EH (cell line): ENCODE data around the gene SHC3.

Experiments used
- DNase-seq: peaks from one replicate; pipeline ENCODE4 v3.0.0-alpha.2; 2015; ENCODE audit warnings: low read depth

Gene SHC3

DNA sequence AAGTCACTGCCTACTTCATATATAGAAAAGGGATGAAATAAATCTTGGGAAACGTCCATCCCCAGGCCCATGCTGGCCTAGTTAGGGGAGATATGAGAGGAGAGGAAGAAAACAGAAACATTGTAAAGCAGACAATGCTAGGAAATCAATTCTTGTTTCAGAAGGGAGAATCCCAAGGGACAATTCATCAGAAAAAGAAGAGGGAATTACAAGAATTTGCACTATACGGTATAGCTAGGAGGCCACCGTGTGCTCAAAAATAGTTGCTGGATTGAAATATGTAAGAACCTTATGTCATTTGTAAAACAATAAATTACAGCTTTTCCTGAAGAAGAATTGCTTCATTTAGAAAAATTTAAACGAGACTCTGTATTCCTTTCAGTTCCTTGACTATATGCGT is 8.3 kb upstream of the SHC3 start:
- no peak for DNase-seq

DNA sequence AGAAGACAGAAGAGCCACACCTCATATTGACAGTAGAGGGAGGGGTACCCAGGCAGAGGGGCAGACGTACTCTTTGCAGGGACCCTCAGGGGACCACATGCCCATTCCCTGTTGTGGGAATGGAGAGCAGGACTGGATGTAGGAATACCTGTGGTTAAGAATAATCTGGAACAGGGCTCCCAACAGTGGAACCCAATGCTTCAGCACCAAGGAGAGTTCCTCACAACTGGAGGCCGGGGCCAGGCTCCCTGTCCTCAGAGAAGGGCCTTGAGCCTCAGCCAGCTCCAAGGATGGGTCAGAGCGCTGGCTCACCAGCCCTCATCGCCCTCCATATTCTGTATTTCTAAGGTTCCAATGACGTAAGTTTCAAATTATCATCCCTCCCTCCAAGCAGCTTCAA is 7.4 kb upstream of the SHC3 start:
- peak; percentile 54 for DNase-seq

DNA sequence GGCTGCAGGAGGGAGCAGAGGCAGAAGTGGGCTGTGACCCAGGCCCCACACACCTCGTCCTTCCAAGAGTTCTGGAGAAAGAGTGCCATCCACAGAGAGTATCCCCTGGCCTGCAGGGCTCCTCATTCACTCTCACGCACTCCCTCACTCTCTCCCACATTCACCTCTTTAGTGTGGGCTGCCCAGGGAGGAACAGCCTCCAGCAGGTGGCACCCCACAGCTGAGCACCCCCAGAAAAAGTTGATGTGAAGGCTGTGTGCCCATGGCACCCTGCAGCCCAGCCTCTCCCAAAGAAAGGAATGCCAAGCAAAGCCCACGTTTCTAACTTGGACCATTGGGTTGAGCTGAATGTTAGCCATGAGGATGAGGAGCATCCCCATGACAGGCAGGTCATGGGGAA is 4.5 kb upstream of the SHC3 start:
- no peak for DNase-seq

DNA sequence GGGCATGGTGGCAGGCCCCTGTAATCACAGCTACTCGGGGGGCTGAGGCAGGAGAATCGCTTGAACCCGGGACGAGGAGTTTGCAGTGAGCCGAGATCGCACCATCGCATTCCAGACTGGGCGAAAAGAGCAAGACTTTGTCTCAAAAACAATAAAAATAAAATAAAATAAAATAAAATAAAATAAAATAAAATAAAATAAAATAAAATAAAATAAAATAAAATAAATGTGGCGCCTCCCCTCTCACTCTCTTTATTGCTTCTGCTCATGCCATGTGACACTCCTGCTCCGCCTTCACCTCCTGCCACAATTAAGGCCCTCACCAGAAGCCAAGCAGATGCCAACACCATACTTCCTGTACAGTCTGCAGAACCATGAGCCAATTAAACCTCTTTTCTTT is 3.8 kb upstream of the SHC3 start:
- DNase-seq: no peak

DNA sequence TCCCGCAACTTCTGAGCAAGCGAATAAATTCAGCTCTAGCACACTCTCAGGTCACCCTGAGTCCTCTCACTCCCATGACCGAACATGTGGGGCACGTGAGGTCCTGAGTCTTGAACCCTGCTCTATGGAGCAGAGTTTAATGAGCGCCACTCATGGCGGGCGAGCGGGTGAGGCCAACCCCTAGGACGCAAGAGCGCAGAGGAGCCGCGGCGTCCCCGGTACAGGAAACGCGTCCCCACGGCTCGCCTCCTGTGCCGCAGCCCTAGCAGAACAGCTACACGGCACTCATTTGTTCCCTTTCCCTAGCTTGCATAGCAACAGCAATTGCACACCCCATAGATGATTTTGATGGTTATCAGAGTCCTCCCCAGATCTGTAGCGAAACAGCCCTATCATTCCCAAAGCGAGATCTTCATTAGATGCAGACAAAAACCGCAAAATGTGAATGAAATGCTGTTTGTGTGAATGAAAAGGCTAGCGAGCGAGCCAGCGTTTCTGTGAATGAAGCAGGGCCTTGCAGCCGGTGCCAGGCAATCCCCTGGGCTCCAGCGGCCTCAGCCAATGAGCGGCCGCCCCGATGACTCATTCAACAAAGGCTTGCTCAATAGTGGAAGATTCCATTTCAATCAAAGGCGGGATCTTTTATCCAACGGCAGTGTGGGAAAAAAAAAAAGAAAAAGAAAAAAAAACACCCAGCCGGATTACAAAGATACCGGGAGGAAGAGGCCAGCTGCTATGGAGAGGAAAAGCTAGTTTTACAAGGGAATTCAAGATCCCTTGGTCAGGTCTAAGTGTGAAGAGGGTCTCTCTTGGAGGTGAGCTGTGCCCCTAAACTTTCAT is 1.5 kb upstream of the SHC3 start:
- DNase-seq: peak; percentile 96

DNA sequence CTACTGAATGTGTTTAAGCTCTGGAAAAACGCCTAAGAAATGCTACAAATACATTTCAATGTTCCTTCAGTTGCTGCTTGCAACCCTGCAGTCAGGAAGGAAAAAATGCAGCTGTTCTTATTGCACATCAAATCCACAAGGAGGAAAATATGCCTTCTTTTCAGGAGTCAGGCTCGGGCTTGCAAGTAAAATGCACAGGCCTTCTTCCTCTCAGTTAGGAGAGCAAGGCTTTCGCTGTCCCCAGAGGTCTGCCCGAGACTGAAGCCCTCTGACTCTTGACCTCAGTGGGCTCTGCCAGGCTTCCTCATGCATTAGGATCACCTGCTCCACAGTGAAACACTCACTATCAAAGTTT is 899 bp upstream of the SHC3 start:
- DNase-seq: peak; percentile 44

DNA sequence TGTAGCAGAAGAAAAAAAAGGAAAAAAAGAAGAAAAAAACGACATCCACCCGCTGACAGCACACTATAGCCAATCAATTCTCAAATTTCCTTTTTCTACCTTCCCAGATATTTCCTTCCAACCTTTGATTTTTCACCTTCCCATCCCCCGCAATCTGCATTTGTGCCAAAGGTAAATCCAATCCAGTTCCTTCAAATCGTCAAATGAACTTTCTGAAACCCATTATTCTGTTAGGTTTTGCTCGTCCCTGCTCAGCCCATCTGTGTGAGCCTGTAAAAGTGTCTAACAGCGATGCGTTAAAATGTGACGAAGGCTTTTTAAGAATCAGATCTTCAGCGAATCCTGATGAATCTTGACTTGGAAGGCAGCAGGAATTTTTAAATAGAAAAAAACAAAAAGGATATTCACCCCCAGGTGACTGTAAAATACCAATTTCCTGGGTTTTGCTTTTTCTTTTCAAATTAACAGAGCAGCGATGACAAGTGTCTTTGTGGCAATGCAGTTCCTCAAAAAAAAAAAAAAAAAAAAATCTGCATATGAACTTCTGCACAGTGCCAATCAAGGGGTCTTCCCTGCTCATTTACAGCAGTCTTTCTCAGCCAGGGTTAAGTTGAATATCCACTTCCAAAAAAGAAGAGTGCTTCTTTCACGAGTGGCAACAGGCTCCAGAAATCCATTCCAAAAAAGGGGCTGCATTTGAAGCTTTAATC is 367 bp upstream of the SHC3 start:
- DNase-seq: no peak

DNA sequence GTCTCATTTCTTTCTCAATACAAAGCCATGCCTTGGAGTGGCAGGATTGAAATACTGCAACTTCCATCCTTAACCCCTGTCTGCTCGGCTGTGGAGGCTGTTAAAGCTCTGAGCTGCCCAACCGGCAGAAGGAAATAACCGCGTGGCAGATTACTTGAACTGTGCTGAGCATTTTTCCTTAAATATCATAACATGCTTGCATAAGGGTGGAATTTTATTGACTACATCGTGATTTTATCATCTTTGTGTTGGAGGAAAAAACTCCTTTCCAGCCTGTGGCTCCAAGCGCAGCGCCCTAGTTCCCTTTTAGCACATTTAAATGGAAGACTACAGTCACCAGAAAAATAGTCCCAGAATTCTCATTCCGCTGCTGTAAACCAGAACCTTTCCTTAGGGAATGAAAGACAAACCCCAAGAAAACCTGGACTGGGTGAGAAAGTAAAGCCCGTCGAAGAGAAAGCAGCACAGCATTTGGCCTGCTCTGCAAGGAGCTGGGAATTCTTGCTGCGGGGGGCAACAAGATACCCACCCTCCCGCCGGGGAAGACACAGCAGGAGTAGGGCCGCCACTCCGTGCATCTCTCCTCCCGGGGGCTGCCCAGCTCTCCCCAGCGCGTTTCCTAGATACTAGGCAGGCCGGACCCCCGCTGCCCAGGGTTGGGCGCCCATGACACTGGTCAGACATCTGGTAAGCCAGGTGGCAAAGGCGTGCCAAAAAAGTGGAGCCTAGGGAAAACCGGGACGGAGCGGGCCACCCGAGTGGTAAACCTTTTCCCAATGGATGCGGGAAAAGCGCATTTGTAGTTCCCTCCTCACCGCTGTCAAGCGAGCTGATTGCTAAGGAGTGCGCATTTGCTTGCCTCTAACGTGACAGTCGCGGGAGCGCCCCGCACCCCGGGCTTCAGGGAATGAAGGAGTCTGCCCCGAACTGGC is 1.3 kb downstream of the SHC3 start:
- DNase-seq: peak; percentile 45

DNA sequence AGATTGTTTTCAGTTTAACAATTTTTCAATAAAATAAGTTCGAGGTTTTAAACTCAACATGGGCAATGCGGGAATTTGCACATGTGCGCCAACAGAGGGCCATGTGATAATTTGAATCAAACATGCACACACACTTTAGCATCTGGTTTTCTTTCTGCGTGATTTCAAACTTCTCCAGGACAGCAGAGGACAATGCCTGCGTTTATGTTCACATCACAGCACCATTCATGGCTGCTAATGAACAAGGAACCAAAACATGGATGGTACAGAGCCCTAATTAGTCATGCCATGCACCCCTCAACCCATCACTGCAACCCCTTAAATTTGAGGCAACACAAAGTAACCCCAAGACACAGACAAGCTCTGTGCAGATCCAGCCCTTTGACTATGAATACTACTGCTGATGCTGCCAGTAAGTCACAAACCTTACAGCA is 2.8 kb downstream of the SHC3 start:
- DNase-seq: peak; percentile 34

DNA sequence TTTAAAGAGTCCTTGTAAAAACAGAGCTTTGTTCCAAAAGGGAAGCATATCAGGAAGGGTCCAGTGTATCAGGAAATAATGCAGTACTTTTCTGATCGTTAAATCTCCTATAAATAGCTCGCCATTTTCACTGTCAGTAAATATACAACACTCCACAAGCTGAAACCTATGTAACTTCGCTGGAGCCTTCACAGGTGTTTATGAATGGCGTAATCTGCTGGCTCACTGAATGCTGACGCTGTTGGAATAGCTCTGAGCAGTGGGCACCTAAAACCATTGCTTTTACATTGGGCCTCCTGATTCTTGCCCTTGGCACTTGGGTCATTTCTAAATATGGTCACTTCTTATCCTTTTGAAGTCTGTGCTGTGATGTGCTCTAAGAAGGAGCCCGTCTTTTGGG is 4.3 kb downstream of the SHC3 start:
- no peak for DNase-seq

DNA sequence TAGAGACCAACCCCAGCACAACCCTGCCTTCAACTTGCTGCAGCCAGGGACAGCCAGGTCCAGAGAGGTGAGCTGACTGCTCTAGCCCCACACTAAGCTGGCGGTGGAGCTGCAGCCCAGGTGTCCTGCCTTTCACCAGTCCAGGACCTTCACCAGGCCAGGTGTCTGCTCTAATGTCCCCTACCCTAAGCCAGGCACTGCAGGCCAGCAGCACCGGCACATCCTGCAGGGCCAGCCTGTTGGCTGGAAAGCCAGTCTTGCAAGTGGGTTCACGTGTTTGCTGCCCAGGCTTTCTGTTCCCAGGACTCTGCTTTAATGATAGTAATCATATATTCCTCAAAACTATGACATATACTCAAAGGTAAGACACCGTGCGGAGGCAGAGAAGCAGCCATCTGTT is 5.5 kb downstream of the SHC3 start:
- DNase-seq: no peak

DNA sequence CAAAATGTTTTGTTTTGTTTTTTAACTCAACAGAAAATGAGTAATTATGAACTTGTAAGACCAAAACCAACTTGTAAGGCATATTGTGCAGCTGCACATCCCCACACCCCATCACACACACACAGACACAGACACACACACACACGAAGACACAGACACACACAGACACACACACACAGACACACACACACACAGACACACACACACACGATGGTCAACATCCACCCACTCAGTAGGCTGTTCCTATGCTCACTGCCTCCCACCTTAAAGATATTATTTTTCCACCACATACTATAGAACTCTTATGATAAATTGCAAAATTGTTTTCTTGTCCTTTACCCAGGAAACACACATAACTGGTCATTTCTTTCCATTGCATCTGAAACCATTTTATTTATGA is 6.2 kb downstream of the SHC3 start:
- DNase-seq: no peak

DNA sequence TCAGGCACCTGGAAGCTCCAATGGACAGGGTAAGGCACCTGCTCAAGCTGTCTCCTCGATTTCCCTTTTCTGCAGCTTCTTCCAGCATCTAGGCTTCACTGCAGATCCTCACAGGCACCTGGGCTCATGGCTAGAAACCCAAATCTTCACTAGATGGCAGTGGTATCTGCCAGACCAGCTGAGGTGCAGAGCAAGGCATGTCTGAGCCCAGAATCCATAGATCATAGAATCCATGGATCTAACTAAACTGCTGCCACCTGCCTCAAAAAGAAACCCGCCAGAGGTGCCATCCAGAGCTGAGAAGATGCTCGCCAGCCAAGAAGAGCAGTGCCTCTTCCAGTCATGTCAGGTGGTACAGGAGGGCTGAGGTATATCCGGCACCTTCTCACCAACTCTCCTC is 6.9 kb downstream of the SHC3 start:
- peak; percentile 15 for DNase-seq

DNA sequence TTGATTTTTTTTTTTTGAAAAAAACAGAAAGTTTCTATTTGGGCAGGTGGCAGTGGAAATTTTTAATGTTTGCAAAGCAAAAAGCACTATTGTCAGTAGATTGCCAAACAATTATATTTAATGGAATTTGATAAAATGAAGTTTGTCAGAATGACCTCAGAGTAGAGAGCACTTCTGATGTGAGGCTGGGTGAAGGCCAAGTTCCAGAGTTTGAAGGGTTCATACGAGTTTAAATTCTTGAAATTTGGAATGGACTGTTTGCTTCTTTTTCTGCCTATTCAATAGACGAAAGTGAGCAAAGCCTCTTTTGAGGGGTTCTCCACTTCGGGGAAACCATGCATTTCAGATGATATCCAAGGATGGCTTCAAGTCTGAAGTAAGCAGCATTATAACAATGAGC is 7.4 kb downstream of the SHC3 start:
- no peak for DNase-seq

DNA sequence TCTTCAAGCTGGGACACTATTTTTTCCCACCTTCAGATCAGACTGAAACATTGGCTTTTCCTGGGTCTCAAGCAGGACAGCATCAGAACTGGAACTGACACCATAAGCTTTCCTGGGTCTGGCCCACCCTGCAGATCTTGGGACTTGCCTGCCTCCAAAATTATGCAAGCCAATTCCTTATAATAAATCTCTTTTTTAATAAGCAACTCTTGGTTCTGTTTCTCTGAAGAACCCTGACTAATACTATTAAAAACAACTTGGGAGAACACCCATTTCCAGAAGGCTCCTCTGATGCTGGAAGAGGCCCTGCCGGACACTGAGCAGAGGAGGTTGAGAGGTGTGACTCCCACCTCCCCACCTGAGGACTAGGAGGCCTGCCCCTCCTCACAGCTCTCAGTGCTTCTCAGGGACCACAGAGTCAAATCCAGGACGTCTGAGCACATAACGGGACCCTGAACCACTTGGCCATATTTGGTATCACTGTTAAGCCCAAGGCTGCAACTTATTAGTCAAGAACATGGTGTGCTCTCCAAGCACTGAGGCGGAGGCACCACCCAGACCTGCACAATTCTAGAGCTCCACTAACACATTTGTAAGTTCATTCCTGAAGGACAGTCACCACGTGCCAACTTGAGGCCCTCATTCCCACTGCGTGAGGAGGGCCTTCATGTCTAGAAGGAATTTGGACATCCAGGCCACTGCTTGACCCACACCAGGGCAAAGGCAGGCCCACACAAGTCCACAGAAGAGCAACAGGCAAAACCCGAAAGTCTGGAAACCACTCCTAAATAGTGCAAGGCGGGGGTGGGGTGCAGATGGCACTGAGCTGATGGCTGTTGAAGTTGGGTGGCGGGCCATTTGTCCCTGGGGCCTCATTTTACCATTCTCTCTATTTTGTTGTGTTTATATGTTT is 9.5 kb downstream of the SHC3 start:
- DNase-seq: no peak

DNA sequence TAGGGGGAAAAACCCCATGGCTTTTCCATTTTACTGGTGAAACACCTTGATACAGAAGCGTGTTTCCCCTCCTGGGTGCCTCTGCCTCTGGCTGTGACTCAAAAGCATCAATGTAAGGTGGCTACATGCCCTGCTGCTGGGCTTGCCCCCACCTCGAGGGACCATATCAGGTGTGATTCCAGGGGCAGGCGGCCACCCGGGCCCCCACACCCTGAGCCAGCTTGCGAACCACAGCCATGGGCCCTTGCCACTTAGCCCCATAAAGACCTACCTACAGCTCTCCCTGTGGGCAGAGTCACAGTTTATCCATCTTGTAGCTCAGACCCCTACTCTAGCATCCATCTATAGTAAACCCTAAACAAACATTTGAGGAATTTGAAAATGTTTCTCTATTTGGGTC is 10.8 kb downstream of the SHC3 start:
- no peak for DNase-seq

DNA sequence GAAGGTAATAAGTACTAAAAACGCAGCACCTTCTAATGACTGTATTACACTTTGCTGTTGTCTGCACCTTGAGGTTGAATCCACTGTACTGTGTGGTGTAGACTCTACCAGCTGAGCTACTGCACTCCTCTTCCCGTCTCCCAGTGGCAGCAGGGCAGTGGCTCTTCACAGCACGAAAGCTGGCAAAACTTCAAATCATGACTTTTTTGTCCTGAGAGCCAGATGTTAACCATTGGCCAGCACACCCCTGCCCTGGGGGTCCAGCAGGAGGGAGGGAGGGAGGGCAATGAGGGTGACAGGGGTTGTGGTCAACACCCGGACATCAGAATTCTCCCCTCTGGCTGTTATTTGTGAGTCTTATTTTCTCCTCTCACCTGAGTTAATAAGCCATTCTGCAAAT is 11.8 kb downstream of the SHC3 start:
- no peak for DNase-seq

DNA sequence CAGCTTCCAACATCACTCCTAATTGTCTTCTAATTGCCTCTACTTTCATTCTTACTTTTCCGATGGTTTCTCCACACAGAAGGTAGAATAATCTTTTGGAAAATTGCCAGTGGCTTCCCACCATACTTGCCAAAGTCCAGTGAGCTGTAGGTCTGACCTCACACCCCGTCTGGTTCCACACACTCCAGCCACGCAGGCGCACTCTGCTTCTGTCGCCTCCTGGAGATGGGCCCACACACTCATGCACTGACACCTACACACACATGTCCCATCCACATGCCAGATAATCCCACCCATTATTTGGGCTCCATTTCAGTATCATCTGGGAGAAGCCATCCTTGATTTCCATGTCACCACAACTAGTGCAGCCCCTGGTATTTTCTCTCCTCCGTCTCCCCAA is 12.7 kb downstream of the SHC3 start:
- no peak for DNase-seq

DNA sequence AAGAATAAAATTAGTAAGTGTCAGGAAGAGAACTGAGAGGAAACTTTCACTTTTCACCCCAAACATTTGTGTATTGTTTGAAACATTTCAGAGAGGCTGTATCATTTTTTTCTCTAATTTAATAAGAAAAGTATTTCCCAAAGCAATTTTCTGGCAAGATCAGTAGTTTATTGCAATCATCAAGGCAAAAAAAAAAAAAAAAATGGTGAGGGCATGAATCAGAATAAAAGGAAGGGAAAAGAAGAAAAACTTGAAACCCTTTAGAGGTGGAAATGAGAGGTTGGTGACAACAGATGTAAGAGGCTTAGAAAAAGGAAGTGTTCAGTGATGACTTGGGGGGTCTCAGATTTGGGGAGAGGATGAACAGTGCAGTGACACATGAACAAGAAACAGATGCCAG is 13.3 kb downstream of the SHC3 start:
- no peak for DNase-seq

DNA sequence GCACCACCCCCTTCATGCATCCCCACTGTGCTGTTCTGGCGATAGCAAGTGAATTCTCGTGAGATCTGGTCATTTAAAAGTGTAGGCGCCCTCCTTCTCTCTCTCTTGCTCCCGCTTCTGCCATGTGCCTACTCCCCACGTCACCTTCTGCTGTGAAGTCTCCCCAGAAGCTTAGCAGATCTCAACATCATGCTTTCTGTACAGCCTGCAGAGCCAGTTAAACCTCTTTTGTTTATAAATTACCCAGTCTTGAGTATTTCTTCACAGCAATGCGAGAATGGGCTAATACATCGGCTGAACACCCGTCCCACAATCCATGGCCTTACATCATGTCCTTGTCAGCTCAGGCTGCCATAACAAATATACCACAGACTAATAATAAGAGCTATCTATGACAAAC is 17.4 kb downstream of the SHC3 start:
- DNase-seq: no peak

DNA sequence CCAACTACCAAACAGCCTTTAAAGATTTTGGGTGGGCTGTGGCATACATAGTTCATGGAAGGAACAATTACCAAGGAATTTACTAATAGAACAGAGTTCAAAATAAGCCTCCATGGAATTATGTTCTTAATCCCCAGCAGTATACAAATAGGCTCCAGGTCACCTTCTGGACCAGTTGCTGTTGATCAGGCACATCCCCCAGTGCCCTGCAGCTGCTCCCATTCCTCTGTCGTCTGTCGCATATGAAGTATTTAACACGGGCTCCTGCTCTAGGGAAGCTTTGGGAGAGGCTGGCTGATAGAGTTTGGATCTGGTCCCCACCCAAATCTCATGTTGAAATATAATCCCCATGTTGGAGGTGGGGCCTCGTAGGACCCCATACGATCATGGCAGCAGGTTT is 17.8 kb downstream of the SHC3 start:
- no peak for DNase-seq
